Ramos (cell line): ENCODE results near the gene RNU7-1.

ENCODE experiments used
- in situ Hi-C: fragments of 300-500 bp; cut with MboI; formaldehyde crosslinking; loops from one replicate; pipeline ENCODE4 v1.14.3; 2022; ENCODE audit warnings: low sequenced_read_pairs; ENCODE audit not compliant: unreplicated experiment

Gene RNU7-1

DNA sequence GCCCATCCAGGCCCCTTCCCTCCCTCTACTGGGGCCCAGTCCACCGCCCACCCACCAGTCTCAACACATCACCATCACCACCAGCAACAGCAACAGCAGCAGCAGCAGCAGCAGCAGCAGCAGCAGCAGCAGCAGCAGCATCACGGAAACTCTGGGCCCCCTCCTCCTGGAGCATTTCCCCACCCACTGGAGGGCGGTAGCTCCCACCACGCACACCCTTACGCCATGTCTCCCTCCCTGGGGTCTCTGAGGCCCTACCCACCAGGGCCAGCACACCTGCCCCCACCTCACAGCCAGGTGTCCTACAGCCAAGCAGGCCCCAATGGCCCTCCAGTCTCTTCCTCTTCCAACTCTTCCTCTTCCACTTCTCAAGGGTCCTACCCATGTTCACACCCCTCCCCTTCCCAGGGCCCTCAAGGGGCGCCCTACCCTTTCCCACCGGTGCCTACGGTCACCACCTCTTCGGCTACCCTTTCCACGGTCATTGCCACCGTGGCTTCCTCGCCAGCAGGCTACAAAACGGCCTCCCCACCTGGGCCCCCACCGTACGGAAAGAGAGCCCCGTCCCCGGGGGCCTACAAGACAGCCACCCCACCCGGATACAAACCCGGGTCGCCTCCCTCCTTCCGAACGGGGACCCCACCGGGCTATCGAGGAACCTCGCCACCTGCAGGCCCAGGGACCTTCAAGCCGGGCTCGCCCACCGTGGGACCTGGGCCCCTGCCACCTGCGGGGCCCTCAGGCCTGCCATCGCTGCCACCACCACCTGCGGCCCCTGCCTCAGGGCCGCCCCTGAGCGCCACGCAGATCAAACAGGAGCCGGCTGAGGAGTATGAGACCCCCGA, 6.8 kb upstream of the RNU7-1 start:
- in situ Hi-C loops: no loop called here

DNA sequence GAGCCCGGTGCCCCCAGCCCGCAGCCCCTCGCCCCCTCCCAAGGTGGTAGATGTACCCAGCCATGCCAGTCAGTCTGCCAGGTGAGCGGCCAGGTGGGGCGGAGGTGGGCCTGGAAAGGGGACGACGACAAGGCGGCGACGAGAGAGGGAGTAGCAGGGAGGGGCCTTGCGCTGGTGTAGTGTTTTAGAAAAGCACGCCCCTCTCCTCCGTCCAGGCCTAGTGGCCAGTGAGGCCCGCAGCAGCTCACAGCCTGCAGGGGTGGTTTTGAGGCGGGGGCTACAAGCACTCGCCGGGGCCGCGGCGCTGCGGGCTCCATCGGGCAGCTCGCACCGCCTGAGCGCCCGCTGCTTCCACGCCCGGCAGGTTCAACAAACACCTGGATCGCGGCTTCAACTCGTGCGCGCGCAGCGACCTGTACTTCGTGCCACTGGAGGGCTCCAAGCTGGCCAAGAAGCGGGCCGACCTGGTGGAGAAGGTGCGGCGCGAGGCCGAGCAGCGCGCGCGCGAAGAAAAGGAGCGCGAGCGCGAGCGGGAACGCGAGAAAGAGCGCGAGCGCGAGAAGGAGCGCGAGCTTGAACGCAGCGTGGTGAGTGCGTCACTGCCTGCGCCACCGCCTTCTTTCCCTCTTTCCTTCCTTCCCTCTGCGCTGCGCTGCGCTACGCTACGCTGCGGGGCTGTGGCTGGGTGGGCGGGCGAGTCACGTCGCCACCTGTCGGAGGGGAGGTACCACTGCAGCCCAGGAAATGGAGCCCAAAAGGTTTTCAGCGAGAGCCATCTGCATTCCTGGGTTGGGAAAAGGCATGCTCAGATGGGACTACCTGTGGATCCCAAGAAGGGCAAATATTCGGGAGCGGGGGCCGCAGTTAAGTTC, 5.9 kb upstream of the RNU7-1 start:
- in situ Hi-C loops: no loop called here

DNA sequence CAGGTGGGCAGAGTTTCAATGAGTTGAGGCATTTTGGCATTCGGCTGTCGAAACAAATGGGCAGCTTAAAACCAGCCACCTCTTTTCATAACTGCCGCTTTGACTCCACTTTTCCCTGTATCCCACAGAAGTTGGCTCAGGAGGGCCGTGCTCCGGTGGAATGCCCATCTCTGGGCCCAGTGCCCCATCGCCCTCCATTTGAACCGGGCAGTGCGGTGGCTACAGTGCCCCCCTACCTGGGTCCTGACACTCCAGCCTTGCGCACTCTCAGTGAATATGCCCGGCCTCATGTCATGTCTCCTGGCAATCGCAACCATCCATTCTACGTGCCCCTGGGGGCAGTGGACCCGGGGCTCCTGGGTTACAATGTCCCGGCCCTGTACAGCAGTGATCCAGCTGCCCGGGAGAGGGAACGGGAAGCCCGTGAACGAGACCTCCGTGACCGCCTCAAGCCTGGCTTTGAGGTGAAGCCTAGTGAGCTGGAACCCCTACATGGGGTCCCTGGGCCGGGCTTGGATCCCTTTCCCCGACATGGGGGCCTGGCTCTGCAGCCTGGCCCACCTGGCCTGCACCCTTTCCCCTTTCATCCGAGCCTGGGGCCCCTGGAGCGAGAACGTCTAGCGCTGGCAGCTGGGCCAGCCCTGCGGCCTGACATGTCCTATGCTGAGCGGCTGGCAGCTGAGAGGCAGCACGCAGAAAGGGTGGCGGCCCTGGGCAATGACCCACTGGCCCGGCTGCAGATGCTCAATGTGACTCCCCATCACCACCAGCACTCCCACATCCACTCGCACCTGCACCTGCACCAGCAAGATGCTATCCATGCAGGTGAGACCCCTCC, 5.0 kb upstream of the RNU7-1 start:
- in situ Hi-C loops: no loop called here

DNA sequence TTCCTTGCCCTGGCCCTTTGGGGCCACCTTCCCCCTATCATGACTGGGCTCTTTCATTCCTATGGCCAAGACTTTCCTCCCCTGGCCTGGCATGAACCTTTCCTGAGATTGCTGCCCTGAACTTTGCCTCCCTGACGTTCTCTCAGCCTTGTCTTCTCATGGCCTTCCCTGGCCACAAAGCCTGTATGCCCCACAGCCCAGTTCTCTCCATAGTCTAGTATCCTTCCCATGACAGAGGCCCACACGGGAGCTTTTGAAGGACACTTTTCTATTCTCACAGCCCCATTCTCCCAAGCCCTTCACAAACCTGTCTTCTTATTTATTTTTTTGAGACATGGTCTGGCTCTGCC, 4.5 kb upstream of the RNU7-1 start:
- in situ Hi-C loops: no loop called here

DNA sequence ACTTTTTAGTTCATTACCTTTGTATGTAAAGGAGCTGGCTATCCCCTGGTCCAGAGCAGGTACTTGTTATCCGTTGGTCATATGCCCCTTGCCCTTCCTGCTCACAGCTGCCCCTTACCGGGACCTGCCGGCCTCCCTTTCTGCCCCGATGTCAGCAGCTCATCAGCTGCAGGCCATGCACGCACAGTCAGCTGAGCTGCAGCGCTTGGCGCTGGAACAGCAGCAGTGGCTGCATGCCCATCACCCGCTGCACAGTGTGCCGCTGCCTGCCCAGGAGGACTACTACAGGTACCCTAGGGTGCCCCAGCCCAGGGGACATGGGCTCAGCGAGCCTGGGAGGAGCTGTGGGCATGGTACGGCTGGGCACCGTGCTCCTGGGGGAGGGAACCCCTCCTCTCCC, 2.3 kb upstream of the RNU7-1 start:
- in situ Hi-C loops: no loop called here

DNA sequence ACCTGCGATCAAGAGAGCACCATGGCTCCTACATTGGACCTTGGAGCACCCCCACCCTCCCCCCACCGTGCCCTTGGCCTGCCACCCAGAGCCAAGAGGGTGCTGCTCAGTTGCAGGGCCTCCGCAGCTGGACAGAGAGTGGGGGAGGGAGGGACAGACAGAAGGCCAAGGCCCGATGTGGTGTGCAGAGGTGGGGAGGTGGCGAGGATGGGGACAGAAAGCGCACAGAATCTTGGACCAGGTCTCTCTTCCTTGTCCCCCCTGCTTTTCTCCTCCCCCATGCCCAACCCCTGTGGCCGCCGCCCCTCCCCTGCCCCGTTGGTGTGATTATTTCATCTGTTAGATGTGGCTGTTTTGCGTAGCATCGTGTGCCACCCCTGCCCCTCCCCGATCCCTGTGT, 1.8 kb upstream of the RNU7-1 start:
- in situ Hi-C loops: no loop called here

DNA sequence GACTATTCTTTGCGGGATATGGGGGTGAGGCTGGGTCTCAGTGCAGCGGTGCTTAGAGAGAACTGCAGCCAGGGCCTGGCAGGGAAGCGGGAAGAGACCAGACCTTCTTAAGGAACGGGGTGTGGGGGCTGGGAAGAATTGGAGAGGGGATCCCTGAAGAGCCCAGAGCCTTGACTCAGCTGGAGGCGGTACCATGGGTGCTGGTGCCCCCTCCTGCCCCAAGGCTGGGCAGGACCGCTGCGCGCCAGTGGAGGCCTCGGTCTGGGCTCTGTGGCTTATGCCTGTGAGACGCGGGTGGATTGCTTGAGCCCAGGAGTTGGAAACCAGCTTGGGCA, 1.3 kb upstream of the RNU7-1 start:
- in situ Hi-C loops: no loop called here

DNA sequence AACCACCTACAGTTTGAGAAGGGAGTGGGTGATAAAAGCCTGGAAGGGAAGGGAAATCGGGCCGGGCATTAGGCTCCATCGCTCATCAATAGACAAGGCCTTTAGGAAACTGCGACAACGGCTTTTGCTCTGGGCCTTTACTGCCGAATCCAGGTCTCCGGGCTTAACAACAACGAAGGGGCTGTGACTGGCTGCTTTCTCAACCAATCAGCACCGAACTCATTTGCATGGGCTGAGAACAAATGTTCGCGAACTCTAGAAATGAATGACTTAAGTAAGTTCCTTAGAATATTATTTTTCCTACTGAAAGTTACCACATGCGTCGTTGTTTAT, 261 bp upstream of the RNU7-1 start:
- in situ Hi-C loops: no loop called here

DNA sequence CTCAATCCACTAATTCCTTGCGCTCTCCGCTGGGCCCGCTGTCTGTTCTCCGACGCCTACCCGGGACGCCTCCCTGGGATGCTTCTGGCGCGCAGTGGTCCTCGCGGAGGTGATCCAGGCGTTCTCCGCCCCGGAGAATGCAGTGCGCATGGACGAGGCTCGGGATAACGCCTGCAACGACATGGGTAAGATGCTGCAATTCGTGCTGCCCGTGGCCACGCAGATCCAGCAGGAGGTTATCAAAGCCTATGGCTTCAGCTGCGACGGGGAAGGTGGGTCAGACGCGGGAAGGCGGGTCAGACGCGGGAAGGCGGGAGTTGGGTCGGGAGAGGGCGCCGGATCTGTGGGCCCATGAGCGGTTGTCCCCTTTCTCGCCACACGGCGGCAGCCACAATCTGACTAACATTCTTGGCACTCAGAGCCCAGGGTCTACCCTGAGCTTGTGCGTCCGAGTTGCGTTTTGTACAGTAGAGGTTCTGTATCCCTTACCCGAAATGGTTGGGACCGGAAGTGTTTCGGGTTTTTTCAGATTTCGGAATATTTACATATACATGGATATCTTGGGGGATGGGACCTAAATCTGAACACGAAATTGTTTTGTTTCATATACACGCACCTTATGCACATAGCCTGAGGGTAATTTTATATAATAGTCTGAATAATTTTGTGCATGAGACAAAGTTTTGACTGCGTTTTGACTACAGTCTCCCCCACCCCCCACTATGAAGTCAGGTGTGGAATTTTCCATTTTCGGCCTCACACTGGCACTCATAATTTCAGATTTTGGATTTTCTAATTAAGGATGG, 968 bp downstream of the RNU7-1 start:
- in situ Hi-C loops: no loop called here

DNA sequence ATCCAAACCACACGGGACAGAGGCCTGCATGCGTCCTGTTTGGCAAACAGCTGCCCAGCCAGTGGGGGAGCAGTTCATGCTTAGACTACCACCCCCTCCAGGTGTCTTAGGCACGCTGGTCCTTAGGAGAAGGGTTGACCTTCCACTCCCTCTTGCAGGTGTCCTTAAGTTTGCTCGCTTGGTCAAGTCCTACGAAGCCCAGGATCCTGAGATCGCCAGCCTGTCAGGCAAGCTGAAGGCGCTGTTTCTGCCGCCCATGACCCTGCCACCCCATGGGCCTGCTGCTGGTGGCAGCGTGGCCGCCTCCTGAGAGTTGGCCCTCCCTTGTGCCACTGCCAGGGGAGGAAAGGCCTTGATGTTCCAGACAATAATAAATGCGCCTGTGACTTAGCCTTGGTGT, 2.0 kb downstream of the RNU7-1 start:
- in situ Hi-C loops: no loop called here

DNA sequence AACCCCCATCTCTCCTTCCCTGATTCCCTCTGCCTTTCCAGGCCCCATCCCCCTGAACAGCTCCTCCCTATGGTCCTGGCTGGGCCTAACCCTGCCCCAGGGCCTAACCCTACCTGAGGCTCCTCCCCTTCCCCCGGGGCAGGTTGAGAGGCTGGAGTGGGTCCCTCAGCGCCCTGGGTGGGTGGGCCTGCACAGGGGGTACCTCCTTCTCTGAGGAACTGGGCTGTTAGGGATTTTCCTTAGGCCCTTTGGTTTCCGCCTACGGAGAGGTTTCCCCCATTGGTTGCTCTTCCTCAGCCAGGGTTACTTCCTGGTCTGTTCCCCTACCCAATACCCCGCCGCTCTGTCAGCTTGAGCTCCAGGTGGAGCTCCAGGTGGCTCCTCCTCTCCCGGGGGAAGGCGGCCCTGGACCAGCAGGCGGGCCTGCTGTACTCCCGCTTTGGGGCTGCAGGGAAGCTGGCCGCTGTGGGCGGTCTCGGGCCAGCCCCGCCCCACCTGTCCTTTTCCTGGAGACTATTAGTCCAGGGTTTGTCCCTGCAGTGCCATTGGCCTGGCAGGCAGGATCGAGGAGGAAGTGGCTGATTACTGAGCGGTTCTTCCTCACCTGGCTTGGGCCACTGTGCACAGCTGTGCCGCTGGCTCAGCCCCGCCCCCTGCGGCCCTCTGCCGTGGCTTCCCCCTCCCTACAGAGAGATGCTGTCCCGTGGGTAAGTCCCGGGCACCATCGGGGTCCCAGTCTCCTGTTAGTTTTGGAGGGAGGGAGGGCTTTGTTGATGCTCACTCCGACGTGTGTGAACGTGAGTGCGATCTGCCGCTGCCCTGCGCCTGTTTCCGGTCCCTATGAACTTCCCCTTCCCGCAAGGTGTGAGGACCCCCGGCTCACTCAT, 2.7 kb downstream of the RNU7-1 start:
- in situ Hi-C loops: no loop called here

DNA sequence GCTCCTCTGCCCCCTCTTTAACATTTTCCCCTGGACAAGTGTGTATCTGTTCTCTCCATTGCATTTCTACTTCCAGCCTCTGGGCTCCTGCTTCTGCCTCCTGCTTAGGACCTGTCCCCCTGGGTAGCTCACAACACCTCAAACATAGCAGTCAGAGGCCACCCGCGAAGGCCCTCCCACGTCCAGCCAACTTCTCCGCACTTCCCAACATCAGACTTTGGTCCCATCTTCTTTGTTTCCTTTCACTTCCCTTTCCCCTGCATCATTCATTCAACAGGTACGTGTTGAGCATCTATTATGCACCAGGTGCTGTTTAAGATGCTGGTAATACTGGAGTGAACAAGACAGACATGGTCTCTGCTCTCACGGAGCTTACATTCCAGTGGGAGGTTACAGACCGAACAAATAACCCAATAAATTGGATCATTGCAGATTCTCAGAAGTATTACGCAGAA, 3.3 kb downstream of the RNU7-1 start:
- in situ Hi-C loops: no loop called here

DNA sequence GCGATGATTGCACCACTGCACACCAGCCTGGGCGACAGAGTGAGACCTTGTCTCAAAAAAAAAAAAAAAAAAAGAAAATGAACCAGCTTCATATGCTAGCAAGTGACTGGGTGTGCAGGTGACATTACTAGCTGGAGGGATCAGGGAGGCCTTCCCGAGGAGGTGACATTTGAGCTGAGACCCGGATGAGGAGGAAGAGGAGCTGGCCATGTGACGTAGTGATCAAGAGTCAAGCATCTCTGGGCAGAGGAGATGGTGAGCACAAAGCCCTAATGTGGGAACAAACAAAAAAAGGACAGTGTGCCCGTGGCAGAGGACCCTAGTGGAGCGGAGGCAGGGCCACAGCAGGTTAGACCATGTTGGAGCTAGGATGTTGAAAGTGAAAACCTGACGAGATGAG, 4.0 kb downstream of the RNU7-1 start:
- in situ Hi-C loops: no loop called here

DNA sequence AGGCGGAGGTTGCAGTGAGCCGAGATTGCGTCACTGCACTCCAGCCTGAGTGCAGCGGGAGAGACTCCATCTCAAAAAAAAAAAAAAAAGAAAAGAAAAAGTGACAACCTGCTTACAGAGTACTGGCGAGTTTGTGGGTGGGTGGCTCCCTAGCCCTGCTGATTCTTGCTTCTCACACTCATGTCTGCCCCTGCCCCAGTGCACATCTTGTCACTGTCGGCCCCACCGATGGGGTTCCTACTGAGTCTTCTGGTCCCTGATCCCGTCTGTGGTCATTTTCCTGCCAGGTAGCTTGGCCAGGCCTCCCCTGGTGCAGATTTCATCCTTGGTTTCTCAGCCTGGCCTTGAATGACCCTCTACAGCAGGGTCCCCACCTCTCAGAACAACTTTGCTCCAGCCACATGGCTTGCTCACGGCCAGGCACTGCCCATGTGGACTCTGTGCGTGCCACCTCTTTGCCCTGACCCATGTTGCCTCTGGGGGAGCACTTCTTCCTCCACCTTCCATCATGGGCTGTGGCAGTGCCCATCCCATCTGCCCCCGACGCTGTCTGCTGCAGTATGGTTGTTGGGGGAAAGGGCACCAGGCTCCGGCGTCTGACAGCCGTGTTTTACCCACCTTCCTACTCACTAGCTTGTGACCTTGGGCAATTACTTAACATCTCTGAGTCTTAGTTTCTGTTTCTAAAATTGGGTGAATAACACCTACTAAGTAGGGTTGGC, 5.4 kb downstream of the RNU7-1 start:
- in situ Hi-C loops: no loop called here

DNA sequence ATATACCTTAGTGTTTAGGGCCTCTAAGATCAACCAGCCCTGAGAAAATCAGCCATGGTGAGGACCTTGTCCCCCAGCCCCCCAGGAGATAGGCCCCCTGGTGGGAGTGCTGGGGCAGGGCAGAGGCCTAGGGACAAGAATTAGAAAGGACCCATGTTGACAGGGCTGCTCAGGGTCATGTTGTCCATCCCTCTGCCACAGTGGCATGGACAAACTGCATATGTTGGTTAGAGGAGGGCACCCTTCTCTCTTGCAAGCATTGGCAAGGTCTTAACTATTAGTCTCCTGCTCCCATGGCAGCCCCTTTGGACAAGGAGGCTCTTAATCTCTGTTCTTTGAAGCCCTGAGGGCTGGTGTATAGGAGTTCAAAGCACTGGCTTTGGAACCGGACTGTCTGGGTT, 6.8 kb downstream of the RNU7-1 start:
- in situ Hi-C loops: no loop called here

DNA sequence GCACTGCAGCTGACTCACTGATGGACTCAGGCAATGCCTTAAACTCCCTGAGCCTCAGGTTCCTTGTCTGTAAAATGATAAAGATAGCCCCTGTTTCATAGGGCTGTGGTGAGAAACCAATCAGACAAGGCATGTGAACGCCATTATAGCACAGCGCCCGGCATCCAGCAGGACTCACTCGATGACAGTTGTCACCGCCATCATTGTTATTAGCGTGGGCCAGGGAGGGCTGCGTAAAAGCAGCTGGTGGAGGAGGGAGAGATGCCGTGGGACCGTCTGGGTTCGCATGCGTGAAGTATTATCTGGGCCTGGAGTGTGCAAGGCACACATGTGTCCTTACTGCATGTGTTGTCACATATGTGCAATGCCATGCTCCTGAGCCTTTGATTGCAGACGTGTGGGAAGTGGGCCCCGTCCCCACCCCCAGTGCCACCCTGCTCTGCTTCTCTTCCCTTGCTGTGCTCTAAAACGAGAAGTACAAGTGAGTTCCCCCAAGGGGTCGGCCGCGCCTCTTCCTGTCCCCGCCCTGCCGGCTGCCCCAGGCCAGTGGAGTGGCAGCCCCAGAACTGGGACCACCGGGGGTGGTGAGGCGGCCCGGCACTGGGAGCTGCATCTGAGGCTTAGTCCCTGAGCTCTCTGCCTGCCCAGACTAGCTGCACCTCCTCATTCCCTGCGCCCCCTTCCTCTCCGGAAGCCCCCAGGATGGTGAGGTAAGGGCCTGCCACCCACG, 7.4 kb downstream of the RNU7-1 start, which contains the start of gene PTPN6:
TSS of gene PTPN6 (plus strand) at position 546 of the 730 bp plus-strand sequence. CDS start at position 703, 157 bp downstream.
- in situ Hi-C loops: no loop called here

DNA sequence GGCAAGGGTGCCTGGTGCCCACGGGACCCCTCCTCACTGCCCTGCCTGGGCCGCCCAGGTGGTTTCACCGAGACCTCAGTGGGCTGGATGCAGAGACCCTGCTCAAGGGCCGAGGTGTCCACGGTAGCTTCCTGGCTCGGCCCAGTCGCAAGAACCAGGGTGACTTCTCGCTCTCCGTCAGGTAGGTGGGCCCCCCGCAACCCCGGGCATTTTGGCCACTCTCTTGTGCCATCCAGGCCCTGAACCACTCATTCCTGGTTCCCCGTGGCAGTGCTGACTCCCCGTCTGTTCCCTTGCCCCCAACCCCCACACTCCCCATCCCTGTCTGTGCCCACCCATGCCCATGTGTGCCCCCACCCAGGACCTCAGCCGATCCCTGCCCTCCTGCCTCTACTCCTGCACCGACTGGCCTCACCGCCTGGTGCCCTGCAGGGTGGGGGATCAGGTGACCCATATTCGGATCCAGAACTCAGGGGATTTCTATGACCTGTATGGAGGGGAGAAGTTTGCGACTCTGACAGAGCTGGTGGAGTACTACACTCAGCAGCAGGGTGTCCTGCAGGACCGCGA, 8.0 kb downstream of the RNU7-1 start:
- in situ Hi-C loops: no loop called here
